ENCODE data around the gene OGDH.

The OGDH gene

DNA sequence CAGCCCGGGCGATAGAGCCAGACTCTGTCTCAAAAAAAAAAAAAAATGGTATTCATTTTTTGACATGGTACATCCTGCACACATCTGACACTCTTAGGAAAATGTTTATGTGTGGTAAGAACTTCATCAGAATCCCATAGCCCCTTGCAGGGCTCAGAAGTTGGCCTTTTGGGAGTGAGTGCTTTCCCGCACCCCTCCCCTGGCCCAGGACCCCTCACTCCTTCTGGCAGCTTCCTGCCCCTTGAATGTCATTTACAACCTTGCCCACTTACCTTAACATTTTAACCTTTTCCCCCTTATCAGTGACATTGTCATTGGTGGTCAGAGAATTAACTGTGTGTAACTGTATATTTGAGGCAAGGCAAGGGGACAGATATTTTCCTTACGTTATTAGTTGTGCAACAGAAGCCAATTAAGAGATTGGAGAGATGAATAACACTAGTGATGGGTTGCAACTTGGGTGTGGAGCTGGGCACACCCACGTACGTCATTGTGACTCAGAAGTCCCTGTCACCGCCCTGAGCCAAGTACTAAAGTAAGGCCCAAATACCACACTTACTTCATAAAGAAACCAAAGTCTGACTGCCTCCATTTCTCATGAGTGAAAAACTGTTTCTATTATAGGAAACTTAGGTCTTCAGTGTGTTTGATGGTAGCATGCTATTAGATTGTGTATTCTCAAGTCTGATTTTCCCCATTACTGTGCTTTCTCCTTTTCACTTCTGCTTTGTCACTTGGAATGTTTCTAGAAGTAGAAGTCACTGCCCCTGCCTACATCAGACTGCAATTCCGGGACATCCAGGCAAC is 31.6 kb downstream of the OGDH start:
- DNase-seq (ENCODE audit: low read depth), result peak; percentile 56

DNA sequence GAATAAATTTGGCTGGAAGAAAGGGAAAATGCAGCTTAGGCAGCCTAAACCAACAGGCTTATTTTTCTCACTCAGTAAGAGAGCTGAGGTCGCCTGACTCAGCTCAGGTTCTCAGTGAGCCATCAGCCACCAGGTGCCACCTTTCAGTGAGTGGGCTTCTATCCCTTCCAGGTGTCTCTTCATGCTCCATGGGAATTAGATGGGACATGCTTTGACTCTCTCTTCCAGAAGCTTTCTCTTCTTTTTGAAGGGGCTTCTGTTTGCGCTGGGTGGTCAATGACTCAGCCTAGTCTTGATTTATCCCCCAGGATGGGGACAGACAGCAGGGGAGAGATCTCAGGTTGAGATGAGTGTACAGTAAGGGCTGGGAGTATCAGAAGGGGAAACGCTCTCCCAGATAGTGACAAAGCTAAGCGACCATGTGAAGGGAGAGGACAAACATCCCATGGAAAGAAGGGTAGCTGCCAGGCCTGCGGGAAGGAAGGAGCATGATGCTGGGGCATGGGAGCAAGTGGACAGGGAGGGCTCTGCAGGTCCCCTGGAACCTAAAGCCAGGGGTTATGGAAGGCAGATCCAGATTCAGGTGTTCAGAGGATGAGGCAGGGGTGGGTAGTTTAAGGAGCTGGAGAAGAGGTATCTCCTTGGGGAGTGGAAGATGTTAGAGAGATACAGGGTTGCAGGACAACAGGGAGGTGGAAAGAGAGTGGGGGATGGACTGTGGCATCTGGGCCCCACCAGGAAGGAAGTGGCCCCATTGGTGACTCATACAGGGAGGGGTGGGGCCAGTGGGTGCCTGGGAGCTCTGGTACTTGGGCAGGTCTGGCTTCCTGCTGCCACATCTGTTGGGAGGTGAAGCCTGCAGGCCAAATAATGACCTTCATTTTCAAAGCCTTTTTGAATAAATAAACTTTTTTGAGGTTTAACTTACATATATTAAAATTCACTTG is 32.5 kb downstream of the OGDH start:
- peak; percentile 78 for DNase-seq (ENCODE audit: low read depth)

DNA sequence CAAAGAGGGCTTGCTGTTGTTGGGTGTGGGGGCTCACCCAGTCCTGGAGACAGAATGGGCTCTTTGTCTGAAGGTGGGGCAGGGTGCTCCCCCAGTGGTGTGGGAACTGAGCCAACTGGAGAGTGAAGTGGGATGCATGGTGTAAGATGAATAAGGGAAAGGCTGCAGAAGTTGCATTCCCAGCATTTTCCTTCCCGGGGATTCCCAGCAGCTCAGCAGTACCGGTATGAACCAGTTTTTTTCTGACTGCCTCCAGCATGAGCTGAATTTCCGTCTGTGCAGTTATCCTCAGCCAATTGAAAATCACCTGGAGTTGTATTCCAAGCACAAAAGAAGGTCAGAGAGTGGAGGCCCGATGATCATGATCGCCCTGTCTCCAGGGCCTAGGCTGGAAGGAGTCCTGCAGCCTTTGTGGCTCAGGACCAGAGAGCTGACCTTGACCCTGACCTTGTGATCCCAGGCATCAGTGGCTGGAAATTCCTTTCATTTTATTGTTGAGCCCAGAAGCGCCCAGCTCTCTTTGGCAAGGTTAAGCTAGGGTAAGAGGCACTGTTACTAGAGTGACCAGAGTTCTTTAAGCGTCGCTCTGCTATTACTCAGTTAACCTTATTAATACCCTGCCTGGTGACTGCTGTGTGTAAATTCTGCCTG is 33.4 kb downstream of the OGDH start:
- no peak for DNase-seq (ENCODE audit: low read depth)

DNA sequence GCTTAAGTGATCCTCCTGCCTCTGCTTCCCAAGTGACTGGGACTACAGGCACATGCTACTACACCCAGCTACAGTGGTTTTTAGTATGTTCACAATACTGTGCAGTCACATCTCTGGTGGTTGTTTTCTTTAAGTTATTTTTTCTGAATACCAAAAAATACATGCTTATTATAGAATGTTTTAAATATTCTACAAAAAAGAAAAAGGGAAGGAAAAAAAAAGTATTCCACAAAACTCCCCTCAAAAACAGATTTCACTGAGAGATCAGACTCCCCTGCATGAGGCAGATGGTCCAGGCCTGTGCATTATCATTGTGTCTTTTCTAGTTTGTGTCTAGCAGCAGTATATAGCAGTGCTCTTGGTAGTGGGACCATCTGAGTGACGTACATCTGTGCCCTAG is 36.8 kb downstream of the OGDH start:
- DNase-seq (ENCODE audit: low read depth), result no peak

GRCh38 chr7:44645254-44645653 is 38.8 kb downstream of the OGDH start:
- no peak for DNase-seq (ENCODE audit: low read depth)

- no peak for DNase-seq (ENCODE audit: low read depth)
Measured at GRCh38 chr7:44645696-44646095, 39.3 kb downstream of the OGDH start.

DNA sequence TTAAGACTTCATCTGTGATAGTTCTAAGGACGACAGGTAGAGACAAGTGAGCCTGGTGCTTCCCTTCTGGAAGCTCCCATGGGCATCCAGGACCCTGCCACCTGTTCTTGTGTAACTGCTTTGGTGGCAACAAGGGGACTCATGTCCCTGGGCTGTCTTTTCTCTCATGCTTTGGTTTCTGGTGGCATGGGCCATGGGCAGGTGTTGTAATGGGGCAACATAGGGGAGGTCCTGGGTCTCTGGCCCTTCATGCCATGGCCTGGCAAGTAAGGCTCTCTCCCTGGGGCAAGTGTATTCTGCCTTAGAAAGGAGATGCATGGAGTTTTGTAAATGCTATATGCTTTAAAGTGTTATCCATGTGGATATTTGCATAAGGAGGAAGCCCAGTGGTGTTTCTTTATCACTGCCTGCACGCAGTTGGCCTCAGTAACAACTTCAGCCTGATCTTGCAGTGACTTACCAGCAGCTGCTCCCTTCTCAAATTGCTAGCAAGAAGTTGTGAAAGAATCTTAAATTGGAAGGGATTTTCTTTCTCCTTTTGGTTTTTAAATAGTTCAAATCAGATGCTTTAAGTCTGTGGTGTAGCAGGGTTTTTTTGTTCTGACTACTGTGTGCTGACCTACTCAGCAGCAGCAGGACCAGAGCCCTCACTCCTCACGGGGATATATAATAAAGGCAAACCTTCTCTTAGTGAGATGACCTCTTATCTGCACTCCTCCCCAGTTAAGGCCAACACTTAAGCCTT is 39.9 kb downstream of the OGDH start:
- DNase-seq (ENCODE audit: low read depth), result no peak

GRCh38 chr7:44646921-44647636 is 40.7 kb downstream of the OGDH start:
- DNase-seq (ENCODE audit: low read depth), result no peak

DNA sequence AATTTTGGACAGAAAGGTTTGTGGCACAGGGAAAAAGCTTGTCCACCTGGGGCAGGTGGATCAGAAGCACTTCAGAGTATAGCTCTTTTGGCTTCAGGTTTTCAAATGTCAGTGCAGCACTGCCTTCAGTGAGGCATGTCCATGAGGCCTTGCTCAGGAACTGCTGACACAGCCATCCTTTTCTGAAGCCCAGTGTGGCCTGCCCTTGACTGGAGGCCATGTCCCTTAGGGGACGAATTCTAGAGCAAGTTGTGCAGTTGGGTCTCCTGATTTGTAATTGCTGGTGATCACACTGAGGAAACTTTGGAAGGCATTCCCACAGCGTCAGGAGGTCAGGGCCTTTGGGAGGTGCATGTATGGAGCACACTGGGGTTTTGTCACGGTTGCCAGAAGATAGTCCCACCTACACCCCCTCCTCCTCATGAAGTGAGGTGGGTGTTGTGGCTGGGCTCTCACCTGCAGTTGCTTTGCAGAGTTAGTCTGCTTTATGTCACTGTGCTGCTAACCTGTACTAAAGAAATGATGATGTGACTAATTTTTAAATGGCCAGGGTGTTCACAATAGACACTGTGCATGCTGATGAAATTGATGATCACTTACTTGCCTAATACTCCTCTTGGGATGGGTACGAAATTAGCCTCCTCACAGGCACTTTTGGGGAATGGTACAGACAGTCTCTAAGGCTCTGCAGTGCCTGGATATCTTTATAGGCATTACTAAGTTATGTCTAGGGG is 41.7 kb downstream of the OGDH start:
- DNase-seq (ENCODE audit: low read depth), result no peak

DNA sequence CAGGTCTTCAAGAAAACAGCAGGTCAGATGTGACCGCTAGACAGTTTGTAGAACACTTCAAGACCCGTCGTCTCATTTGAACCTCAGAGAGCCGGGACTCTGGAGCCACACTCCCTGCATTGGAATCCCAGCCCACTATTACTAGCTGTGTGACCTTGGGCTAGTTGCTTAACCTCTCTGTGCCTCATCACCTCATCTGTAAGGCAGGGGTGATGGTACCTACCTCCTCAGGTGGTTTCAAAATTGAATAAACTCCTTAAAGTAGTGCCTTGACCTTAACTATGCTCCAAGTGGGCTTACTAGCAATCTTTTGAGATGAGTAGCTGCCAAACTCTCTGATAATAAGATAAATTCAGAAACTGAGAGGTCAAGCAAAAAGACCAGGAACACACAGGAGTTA is 43.8 kb downstream of the OGDH start:
- no peak for DNase-seq (ENCODE audit: low read depth)

DNA sequence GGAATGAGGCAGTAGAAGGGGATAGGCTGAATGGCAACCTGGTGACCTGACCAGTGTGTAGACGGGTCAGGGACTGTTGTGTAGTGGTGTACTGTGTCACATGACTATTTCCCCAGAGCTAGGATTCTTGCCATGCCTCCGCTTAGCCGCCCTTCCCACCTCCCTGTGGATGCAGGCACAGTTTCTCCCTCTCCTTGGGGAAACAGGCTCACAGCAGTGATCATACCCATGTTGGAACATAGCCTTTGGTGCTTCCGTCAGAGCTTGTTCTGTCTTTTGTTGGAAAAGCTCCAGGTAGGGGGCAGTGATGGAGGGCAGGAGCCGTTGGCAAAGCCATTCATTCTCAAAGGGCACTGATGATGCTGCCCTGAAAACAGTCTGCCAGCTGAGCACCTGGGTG is 44.3 kb downstream of the OGDH start:
- no peak for DNase-seq (ENCODE audit: low read depth)

- DNase-seq (ENCODE audit: low read depth), result no peak
Measured at GRCh38 chr7:44652535-44652934, 46.1 kb downstream of the OGDH start.

GRCh38 chr7:44654255-44654796 is 47.9 kb downstream of the OGDH start:
- no peak for DNase-seq (ENCODE audit: low read depth)

DNA sequence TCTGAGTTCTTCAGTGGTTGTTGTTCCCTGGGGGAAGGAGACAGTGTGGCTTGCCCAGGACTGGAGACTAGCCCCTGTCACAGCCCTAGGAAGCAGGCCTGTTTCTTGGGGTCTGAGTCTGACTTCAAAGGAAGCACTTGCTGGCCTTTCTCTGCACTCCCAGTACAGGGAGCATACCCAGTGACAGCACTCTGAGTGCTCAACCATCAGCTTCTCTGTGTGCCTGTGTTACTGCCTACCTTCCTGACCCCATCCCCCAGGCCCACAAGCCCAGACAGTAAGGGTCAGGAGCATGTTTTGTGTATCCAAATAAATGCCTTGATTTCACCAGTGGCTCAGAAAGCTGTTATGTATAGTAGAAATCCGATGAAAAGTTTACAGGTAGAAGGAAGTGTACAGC is 48.9 kb downstream of the OGDH start:
- no peak for DNase-seq (ENCODE audit: low read depth)

DNA sequence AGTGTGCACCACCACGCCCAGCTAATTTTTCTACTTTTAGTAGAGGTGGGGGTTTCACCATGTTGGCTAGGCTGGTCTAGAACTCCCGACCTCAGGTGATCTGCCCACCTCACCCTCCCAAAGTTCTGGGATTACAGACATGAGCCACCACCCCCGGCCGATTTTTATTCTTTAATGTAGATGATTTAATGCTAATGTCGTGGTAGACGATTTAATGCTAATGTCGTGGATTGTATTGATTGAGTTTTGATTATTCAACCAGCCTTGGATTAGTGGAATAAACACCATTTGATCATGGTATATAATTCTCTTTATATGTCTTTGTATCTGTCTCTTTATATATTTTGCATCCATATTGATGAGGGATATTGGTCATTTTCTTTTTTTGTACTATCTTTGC is 52.6 kb downstream of the OGDH start:
- DNase-seq (ENCODE audit: low read depth), result no peak

DNA sequence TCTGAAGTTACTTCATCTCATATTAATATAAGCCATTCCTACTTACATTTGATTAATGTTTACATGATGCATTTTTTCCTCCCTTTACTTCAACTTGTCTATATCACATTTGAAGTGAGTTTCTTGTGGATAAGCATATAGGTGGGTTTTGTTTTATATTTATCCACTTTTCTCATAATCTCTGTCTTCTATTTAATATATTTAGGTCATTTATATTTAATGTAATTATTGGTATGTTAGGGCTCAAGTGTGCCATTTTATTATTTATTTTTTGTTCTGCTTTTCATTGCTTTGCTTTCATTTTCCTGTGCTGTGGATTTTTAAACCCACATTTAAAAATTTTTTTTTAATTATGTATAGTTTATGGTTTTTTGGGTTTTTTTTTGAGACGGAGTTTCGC is 54.8 kb downstream of the OGDH start:
- no peak for DNase-seq (ENCODE audit: low read depth)

DNA sequence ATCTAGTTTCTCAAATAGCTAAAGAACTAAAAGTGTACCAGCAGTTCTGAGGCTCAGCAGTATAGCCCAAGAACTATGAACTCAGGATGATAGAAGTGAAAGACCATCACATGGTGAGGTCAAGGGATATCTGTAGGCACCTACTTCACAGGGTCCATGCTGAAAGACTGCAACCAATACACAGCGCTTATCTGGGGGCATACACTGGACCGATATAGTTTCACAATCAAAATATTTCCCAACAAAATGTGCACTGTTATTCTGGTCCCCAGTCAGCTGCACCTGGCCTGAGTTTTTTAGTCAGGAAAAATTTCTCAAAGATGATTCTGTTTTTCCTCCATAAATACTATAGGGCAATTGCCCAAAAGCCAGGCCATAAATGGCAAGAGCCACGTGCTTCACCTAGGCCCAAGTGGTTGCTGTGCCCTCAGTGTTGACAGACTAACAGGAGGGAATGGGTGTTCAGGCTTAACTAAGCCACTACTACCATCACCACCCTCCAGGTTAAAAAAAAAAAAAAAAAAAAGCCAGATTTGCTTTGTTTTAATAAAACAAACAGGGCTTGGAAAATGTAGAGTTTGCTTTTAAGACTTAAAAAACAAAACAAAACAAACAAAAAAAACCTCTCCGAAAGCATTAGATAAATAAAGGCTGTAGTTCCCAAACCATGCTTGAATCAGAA is 58.5 kb downstream of the OGDH start:
- no peak for DNase-seq (ENCODE audit: low read depth)

DNA sequence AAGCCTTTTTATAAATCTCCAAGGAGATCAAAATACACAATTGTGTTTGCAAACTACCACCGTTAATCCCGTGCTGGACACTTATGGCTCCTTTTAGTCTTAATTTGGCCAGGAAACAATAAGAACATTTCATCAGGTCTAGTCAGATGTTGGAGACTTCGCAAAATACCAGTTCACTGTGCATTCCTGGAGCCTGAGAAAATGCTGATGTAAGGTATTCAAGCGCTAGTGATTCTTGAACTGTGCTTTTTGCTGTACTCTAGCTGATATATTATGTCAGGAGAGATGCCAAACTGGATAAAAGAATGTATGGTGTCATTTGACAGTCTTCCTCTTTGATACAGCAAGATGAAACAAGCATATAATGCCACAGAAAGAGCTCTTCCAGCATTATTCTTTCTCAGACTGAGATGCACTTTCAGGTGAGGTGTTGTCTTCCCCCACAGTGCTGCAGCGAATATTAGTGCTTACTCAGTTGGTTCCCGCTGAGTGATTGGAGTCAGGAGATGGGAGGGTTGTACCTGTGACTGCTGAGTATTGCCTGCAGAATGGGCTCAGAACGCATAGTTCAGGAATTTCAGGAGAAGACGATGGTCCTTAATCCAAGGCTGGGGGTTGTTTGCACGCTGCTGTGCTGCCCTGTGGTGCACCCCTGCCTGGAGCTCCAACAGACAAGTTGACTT is 59.2 kb downstream of the OGDH start:
- no peak for DNase-seq (ENCODE audit: low read depth)

- DNase-seq (ENCODE audit: low read depth), result no peak
Measured at GRCh38 chr7:44666566-44666965, 60.1 kb downstream of the OGDH start.

Data from activated T-helper 1 cell treated with Interleukin-2 at 50 U/mL for 16 hours (primary cell).